Lower lobe of right lung (tissue), 2 donors: ENCODE data around the gene B3GNT9. TPM values are rescaled to one million over a fixed set of nuclear protein-coding genes. Genes with fewer than 3 reads are reported as not detected.

ENCODE experiments used
- ATAC-seq, 2 donors: fragments of 200-7000 bp; cut with Tn5 transposase; one replicate each; pipeline ENCODE4 v1.9.1; 2020 to 2022; ENCODE audit warnings: mild to moderate bottlenecking in 2 of 2, moderate library complexity in 2 of 2
- DNase-seq: peaks from one replicate; pipeline ENCODE4 v3.0.0-alpha.2; 2020
- H3K27ac ChIP-seq: fragments of 200-600 bp; one replicate; pipeline ENCODE4 v1.8.0; 2022
- H3K27me3 ChIP-seq: fragments of 200-600 bp; one replicate; pipeline ENCODE4 v1.8.0; 2022; ENCODE audit warnings: low read depth
- H3K36me3 ChIP-seq: fragments of 200-600 bp; one replicate; pipeline ENCODE4 v1.8.0; 2022; ENCODE audit warnings: mild to moderate bottlenecking
- H3K4me1 ChIP-seq: fragments of 200-600 bp; one replicate; pipeline ENCODE4 v1.8.0; 2022
- H3K4me3 ChIP-seq: fragments of 200-600 bp; one replicate; pipeline ENCODE4 v1.8.0; 2022; ENCODE audit warnings: mild to moderate bottlenecking
- H3K9me3 ChIP-seq: fragments of 200-600 bp; one replicate; pipeline ENCODE4 v1.8.0; 2022
- intact Hi-C: fragments of 100-400 bp; cut with DNase I; formaldehyde crosslinking; loops from one replicate; pipeline ENCODE4 v1.11.0; 2022
- total RNA-seq: library from RNA; stranded (reverse); fragmentation: NEBNext Ultra II Directional; extraction: Animal tissue kit (Norgen Biotek cat#: 25700); gene quantifications from one replicate; pipeline ENCODE4 v1.2.1, GENCODE V29; 2021
- TF ChIP-seq, protein P1 (sequence below): fragments of 200-600 bp; IDR thresholded peaks from one replicate; pipeline ENCODE4 v1.8.0; 2022; ENCODE audit warnings: antibody characterized with exemption, mild to moderate bottlenecking
- donor health status: DM: no; HTN: yes; CAD: no; lungs with severe emphysema.

B3GNT9 gene
- total RNA-seq, 1 donor from 2014 or later, result 13.5 TPM

DNA sequence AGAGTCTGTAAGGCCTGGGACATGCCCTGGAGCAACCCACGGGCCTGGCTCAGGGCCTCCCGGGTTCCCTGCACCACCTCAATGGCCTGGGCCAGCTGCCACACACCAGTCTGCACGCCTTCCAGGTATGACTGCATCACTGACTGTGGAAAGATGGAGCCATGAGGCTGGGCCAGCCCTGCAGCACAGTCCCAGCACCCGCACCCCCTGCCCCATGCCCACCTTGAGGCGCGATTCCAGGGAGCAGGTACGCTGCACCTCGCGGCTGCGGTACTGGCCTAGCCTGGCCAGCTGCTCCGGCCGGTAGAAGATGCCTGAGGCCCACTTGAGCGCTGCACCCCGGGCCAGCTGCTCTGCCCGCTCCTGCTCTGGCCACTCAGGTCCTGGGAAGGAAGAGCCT is 38.0 kb upstream of the B3GNT9 start:
- ATAC-seq (no peak), DNase-seq (no peak)
- Histone ChIP-seq H3K36me3 (peaks cover 7% of the 10 kb centered on the region), H3K4me1 (peaks cover 50% of the 10 kb centered on the region), H3K4me3 (peak overlapping the region; percentile 46), H3K27ac (no peak overlapping the region), H3K27me3 (no peaks in the 10 kb centered on the region), H3K9me3 (no peaks in the 10 kb centered on the region)
- intact Hi-C loops, result no loop called here
- TF ChIP-seq, protein P1, sequence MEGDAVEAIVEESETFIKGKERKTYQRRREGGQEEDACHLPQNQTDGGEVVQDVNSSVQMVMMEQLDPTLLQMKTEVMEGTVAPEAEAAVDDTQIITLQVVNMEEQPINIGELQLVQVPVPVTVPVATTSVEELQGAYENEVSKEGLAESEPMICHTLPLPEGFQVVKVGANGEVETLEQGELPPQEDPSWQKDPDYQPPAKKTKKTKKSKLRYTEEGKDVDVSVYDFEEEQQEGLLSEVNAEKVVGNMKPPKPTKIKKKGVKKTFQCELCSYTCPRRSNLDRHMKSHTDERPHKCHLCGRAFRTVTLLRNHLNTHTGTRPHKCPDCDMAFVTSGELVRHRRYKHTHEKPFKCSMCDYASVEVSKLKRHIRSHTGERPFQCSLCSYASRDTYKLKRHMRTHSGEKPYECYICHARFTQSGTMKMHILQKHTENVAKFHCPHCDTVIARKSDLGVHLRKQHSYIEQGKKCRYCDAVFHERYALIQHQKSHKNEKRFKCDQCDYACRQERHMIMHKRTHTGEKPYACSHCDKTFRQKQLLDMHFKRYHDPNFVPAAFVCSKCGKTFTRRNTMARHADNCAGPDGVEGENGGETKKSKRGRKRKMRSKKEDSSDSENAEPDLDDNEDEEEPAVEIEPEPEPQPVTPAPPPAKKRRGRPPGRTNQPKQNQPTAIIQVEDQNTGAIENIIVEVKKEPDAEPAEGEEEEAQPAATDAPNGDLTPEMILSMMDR, result no peak

GRCh38 chr16:67188323-67188722 is 37.5 kb upstream of the B3GNT9 start:
- DNase-seq, result no peak
- Histone ChIP-seq H3K36me3 (peaks cover 2% of the 10 kb centered on the region), H3K9me3 (no peaks in the 10 kb centered on the region), H3K27ac (no peak overlapping the region), H3K4me1 (peaks cover 46% of the 10 kb centered on the region), H3K27me3 (no peaks in the 10 kb centered on the region), H3K4me3 (no peak overlapping the region)
- TF ChIP-seq, protein P1, result no peak
- no peak for ATAC-seq
- intact Hi-C loops, result no loop called here

- TF ChIP-seq, protein P1, result no peak
- intact Hi-C loops, result no loop called here
- Histone ChIP-seq H3K4me3 (no peak overlapping the region), H3K27me3 (no peaks in the 10 kb centered on the region), H3K36me3 (no peaks in the 10 kb centered on the region), H3K27ac (no peak overlapping the region), H3K4me1 (peaks cover 47% of the 10 kb centered on the region), H3K9me3 (no peaks in the 10 kb centered on the region)
- DNase-seq, result no peak
- ATAC-seq, result no peak
These were observed 36.5 kb upstream of the B3GNT9 start for GRCh38 chr16:67187175-67187890.

DNA sequence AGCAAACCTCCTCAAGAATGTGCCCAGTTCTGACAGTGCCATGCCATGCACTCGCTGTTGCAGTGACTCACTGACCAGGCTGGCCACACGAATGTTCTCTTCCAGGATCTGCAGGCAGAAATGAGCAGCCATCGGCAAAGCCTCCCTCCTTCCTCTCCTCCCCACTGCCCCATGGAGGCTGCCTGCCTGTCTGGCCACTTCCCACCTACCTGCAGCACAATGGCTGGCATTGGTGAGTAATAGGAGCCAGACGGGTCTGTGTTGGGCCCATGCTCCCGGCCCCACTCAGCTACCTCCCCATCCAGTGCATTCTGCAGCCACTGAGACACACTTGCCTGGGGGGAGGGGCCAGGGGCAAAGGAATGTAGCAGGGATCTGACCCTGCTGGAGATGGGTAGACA is 35.8 kb upstream of the B3GNT9 start:
- DNase-seq, result no peak
- H3K4me1 ChIP-seq, result peaks cover 51% of the 10 kb centered on the region
- no peaks in the 10 kb centered on the region for H3K27me3 ChIP-seq
- H3K4me3 ChIP-seq, result no peak overlapping the region
- no peaks in the 10 kb centered on the region for H3K36me3 ChIP-seq
- TF ChIP-seq, protein P1, result no peak
- intact Hi-C loops, result no loop called here
- H3K9me3 ChIP-seq, result no peaks in the 10 kb centered on the region
- ATAC-seq, result no peak
- no peak overlapping the region for H3K27ac ChIP-seq

- peaks cover 44% of the 10 kb centered on the region for H3K4me1 ChIP-seq
- ATAC-seq (no peak), DNase-seq (no peak)
- intact Hi-C loops, result no loop called here
- no peaks in the 10 kb centered on the region for H3K36me3 ChIP-seq
- TF ChIP-seq, protein P1, result no peak
- no peaks in the 10 kb centered on the region for H3K9me3 ChIP-seq
- H3K4me3 ChIP-seq, result peak overlapping the region; percentile 73
- no peak overlapping the region for H3K27ac ChIP-seq
- no peaks in the 10 kb centered on the region for H3K27me3 ChIP-seq
These were observed 34.9 kb upstream of the B3GNT9 start for GRCh38 chr16:67185651-67186134.
